A549 (cell line): Measurements from ENCODE around the gene ANKRD2.

Source experiments
- CTCF ChIP-seq: fragments of >200 bp; sonication (Bioruptor Twin); formaldehyde crosslinking; IDR thresholded peaks from 3 replicates; pipeline ENCODE4 v1.5.1; 2016
- ELK1 ChIP-seq: fragments of 150-350 bp; IDR thresholded peaks from 2 replicates; pipeline ENCODE4 v1.6.1; 2014; ENCODE audit warnings: low read depth, mild to moderate bottlenecking, low read length
- EP300 ChIP-seq, 2 experiments: fragments of >200 bp; sonication (Bioruptor Twin); formaldehyde crosslinking; IDR thresholded peaks; 2 replicates in 1 of 2; 3 replicates in 1 of 2; pipeline ENCODE4 v1.6.1; 2016 to 2017
- MAX ChIP-seq: IDR thresholded peaks from 2 replicates; pipeline ENCODE4 v1.6.1; 2012

- no peak for TF ChIP-seq CTCF
- no peak for TF ChIP-seq MAX
- no peak for TF ChIP-seq EP300 (IDR thresholded peaks at IDR 0.05)
- TF ChIP-seq ELK1 = no peak
Measured at GRCh38 chr10:97607095-97607636, 34.6 kb downstream of the ANKRD2 start.
